Fibroblast of mammary gland (primary cell): Measurements from ENCODE around the gene LOC128125822.

Experiments used
- DNase-seq: peaks from one replicate; pipeline ENCODE4 v3.0.0-alpha.2; 2010; ENCODE audit warnings: low read depth
- H3K4me3 ChIP-seq: 2 replicates; pipeline ENCODE4 v1.5.1; 2011; ENCODE audit warnings: low read depth, mild to moderate bottlenecking, low read length, moderate library complexity; ENCODE audit not compliant: control insufficient read depth
- TF ChIP-seq, protein P1 (sequence below): conservative IDR thresholded peaks from 2 replicates; pipeline ENCODE4 v1.5.1; 2011; ENCODE audit warnings: low read depth, low read length, inconsistent platforms; ENCODE audit not compliant: control insufficient read depth, insufficient read depth

The LOC128125822 gene

DNA sequence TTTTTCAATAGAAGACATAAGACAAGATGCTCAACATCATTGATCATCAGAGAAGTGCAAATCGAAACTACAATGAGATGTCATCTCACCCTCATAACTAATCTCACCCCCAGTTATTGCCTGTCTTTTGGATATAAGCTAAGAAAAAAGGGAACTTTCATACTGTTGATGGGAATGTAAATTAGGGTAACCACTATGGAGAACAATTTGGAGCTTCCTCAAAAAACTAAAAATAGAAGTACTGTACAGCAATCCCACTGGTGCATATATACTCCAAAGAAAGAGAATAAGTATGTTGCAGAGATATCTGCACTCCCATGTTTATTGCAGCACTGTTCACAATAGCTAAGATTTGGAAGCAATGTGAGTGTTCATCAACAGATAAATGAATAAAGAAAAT lies 37.0 kb downstream of the LOC128125822 start:
- TF ChIP-seq, protein P1, sequence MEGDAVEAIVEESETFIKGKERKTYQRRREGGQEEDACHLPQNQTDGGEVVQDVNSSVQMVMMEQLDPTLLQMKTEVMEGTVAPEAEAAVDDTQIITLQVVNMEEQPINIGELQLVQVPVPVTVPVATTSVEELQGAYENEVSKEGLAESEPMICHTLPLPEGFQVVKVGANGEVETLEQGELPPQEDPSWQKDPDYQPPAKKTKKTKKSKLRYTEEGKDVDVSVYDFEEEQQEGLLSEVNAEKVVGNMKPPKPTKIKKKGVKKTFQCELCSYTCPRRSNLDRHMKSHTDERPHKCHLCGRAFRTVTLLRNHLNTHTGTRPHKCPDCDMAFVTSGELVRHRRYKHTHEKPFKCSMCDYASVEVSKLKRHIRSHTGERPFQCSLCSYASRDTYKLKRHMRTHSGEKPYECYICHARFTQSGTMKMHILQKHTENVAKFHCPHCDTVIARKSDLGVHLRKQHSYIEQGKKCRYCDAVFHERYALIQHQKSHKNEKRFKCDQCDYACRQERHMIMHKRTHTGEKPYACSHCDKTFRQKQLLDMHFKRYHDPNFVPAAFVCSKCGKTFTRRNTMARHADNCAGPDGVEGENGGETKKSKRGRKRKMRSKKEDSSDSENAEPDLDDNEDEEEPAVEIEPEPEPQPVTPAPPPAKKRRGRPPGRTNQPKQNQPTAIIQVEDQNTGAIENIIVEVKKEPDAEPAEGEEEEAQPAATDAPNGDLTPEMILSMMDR: no peak
- no peak overlapping the region for H3K4me3 ChIP-seq
- no peak for DNase-seq

DNA sequence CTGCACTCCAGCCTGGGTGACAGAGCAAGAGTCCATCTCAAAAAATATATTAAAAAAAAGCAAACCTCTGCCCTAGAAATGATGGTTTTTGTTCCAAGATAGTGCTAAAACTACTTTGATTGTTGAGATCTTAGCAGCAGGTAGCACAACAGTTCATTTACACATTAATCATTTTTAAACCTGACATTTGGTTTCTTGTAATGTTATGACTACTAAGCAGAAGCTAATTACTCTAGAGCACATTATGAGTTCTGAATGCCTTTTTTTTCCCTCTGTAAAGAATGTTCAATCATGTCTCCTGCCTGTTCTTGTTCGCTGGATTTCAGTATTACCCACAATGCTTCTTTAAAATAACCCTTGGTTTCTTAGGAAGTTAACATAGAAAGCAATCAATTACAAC lies 38.7 kb downstream of the LOC128125822 start:
- H3K4me3 ChIP-seq: no peak overlapping the region
- TF ChIP-seq, protein P1: no peak
- DNase-seq: no peak

DNA sequence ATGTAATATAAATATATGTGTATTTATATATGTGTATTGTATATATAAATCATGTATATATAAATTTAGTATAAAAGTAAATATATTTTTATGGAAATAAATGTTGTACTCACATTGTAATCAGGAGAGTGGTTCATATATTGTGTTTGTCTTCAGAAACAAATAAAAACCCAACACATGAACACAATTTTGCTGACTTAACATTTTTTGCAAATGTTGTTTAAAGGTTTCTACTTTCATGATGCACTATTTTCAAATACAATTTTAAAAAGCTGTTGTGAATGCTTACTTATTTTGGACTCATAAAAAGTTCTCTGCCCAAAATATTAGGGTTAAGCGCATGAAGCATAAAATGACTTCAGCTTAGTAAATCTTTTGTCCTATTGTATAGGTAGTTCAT lies 39.3 kb downstream of the LOC128125822 start:
- DNase-seq: no peak
- TF ChIP-seq, protein P1: no peak
- no peak overlapping the region for H3K4me3 ChIP-seq

DNA sequence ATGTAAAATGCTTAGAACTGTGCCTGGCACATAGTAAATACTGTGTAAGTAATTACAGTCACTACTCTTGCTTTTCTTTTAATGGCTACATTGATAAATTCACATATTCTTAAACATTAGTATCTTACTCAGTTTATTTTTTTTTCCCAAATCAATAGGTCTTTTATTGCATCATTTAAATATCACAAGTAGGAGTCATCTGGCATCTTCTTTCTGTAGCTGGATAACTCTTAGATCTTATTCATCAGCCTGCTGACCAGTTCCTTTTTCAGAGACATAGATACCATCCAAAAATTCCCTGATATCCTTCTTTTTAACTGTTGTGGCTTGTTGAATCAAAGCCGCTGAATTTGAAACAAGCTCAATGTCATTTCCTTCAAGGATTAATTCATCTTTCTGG lies 43.3 kb downstream of the LOC128125822 start:
- TF ChIP-seq, protein P1: no peak
- no peak overlapping the region for H3K4me3 ChIP-seq
- peak; percentile 33 for DNase-seq
